Erythroblast (primary cell): ENCODE measurements around the gene KHDC4.

Experiments used
- GATA1 ChIP-seq: IDR thresholded peaks from 2 replicates; pipeline ENCODE4 v1.6.1; 2011; ENCODE audit warnings: low read depth, mild to moderate bottlenecking, control low read depth, low read length, moderate library complexity
- POLR2A ChIP-seq: IDR thresholded peaks from 2 replicates; pipeline ENCODE4 v1.6.1; 2011; ENCODE audit warnings: mild to moderate bottlenecking, low read length

GRCh38 chr1:155871390-155871789, 62.8 kb downstream of the KHDC4 start:
- TF ChIP-seq POLR2A (no peak), GATA1 (no peak)
